ENCODE results near the gene GLP2R.

GLP2R gene

GRCh38 chr17:9872852-9873251, 47.1 kb downstream of the GLP2R start:
- no peak for TF ChIP-seq CTCF (IDR thresholded peaks at IDR 0.05)
- Mint-ChIP-seq H3K27ac (no peak overlapping the region), H3K27me3 (ENCODE audit: low read depth, poor library complexity) (peaks cover 7% of the 10 kb centered on the region), H3K36me3 (ENCODE audit: low read depth) (no peaks in the 10 kb centered on the region), H3K4me3 (no peak overlapping the region), H3K4me1 (peaks cover 7% of the 10 kb centered on the region), H3K9me3 (no peaks in the 10 kb centered on the region)
- no peak for DNase-seq

DNA sequence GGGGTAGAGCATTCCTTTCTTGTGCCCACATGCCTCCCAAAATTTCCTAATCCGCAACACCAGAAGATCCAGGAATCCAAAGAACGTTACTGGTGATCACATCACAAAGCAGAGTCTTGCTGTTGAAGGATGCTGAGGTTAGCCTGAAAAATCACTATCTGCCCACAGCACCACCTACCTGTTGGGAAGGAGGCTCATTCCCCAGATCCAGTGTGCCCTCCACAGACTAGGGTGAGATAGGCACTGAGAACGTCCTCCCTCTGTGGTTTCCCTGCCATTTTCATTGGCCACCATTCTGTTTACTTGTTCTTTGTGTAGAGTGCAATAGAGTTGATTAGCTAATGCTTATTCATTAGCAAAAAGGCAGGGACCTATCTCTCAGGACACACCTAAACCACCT, 49.0 kb downstream of the GLP2R start:
- no peak overlapping the region for H3K4me3 Mint-ChIP-seq
- no peaks in the 10 kb centered on the region for H3K36me3 Mint-ChIP-seq (ENCODE audit: low read depth)
- peaks cover 1% of the 10 kb centered on the region for H3K9me3 Mint-ChIP-seq
- no peak for TF ChIP-seq CTCF (IDR thresholded peaks at IDR 0.05)
- peaks cover 7% of the 10 kb centered on the region for H3K4me1 Mint-ChIP-seq
- H3K27ac Mint-ChIP-seq = no peak overlapping the region
- peaks cover 7% of the 10 kb centered on the region for H3K27me3 Mint-ChIP-seq (ENCODE audit: low read depth, poor library complexity)
- DNase-seq = no peak

- DNase-seq = no peak
- peaks cover 8% of the 10 kb centered on the region for H3K4me1 Mint-ChIP-seq
- H3K27ac Mint-ChIP-seq = no peak overlapping the region
- no peaks in the 10 kb centered on the region for H3K36me3 Mint-ChIP-seq (ENCODE audit: low read depth)
- H3K4me3 Mint-ChIP-seq = no peak overlapping the region
- peaks cover 7% of the 10 kb centered on the region for H3K27me3 Mint-ChIP-seq (ENCODE audit: low read depth, poor library complexity)
- TF ChIP-seq CTCF (IDR thresholded peaks at IDR 0.05) = no peak
- peaks cover 9% of the 10 kb centered on the region for H3K9me3 Mint-ChIP-seq
Measured at GRCh38 chr17:9875441-9875840, 49.7 kb downstream of the GLP2R start.

- peaks cover 36% of the 10 kb centered on the region for H3K9me3 Mint-ChIP-seq
- peaks cover 5% of the 10 kb centered on the region for H3K36me3 Mint-ChIP-seq (ENCODE audit: low read depth)
- no peak for DNase-seq
- H3K4me3 Mint-ChIP-seq = no peak overlapping the region
- no peak overlapping the region for H3K27ac Mint-ChIP-seq
- H3K27me3 Mint-ChIP-seq (ENCODE audit: low read depth, poor library complexity) = no peaks in the 10 kb centered on the region
- peaks cover 15% of the 10 kb centered on the region for H3K4me1 Mint-ChIP-seq
- no peak for TF ChIP-seq CTCF (IDR thresholded peaks at IDR 0.05)
Measured at GRCh38 chr17:9878356-9878755, 52.6 kb downstream of the GLP2R start.

- peaks cover 8% of the 10 kb centered on the region for H3K36me3 Mint-ChIP-seq (ENCODE audit: low read depth)
- no peak overlapping the region for H3K27ac Mint-ChIP-seq
- no peaks in the 10 kb centered on the region for H3K27me3 Mint-ChIP-seq (ENCODE audit: low read depth, poor library complexity)
- peaks cover 42% of the 10 kb centered on the region for H3K9me3 Mint-ChIP-seq
- H3K4me1 Mint-ChIP-seq = peaks cover 15% of the 10 kb centered on the region
- no peak for DNase-seq
- H3K4me3 Mint-ChIP-seq = no peak overlapping the region
- no peak for TF ChIP-seq CTCF (IDR thresholded peaks at IDR 0.05)
Measured at GRCh38 chr17:9878786-9879525, 53.2 kb downstream of the GLP2R start.

DNA sequence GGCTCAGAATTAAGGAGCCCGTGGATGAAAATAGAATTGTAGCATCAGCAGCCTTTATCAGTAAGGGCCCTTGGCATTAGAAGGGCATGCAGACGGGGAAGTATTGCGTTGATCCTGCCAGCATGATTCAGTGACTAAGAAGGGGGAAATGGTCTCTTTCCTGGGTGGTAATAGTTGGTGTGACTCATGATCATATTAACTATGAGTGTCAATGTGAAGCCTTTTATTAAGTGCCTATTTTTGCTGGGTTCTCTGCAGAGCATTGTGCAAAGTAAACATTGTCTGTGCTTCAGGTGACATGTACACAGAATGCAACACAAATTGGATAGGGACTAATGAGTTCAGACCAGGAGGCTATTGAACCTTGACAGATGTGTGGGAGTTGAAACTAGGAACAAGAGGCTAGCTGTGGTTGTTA, 54.9 kb downstream of the GLP2R start:
- Mint-ChIP-seq H3K36me3 (ENCODE audit: low read depth) (peaks cover 8% of the 10 kb centered on the region), H3K27ac (no peak overlapping the region), H3K4me3 (no peak overlapping the region), H3K27me3 (ENCODE audit: low read depth, poor library complexity) (no peaks in the 10 kb centered on the region), H3K9me3 (peaks cover 57% of the 10 kb centered on the region), H3K4me1 (peaks cover 10% of the 10 kb centered on the region)
- no peak for DNase-seq
- TF ChIP-seq CTCF (IDR thresholded peaks at IDR 0.05) = no peak

Data from nephron progenitor cell (in vitro differentiated cells).